ENCODE data around the gene IFNAR2. TPM values are rescaled to one million over a fixed set of nuclear protein-coding genes. Genes with fewer than 3 reads are reported as not detected.
A peak's percentile ranks its signal among the peaks of the same experiment; 100 is the strongest.
"Not testable (repeated sequence)": the region's sequence is repeated elsewhere in the genome, so short reads cannot be mapped to it uniquely, and the experiment has no call there.

IFNAR2 gene
- total RNA-seq, 2 donors from 2014 or later: 5.4 to 5.8 TPM

- Histone ChIP-seq H3K4me1 (peaks cover 0 to 12% of the 10 kb centered on the region in 2 donors), H3K27me3 (no peaks in the 10 kb centered on the region), H3K27ac (no peak overlapping the region), H3K9me3 (no peaks in the 10 kb centered on the region), H3K36me3 (peaks cover 57% of the 10 kb centered on the region), H3K4me3 (no peak overlapping the region)
- no peak for DNase-seq (ENCODE audit: low spot score)
- TF ChIP-seq CTCF (IDR thresholded peaks at IDR 0.05): no peak
Observed at GRCh38 chr21:33246506-33246905, 16.8 kb downstream of the IFNAR2 start.

- H3K4me1 ChIP-seq: peaks cover 0 to 12% of the 10 kb centered on the region in 2 donors
- no peak overlapping the region for H3K4me3 ChIP-seq
- TF ChIP-seq CTCF (IDR thresholded peaks at IDR 0.05): no peak
- H3K27me3 ChIP-seq: no peaks in the 10 kb centered on the region
- no peak for DNase-seq (ENCODE audit: low spot score)
- H3K36me3 ChIP-seq: peaks cover 62% of the 10 kb centered on the region
- no peaks in the 10 kb centered on the region for H3K9me3 ChIP-seq
- no peak overlapping the region for H3K27ac ChIP-seq
Observed at GRCh38 chr21:33246963-33247362, 17.2 kb downstream of the IFNAR2 start.

- DNase-seq (ENCODE audit: low spot score): no peak
- no peaks in the 10 kb centered on the region for H3K27me3 ChIP-seq
- H3K36me3 ChIP-seq: peaks cover 68% of the 10 kb centered on the region
- no peak overlapping the region for H3K27ac ChIP-seq
- peaks cover 0 to 12% of the 10 kb centered on the region in 2 donors for H3K4me1 ChIP-seq
- no peak for TF ChIP-seq CTCF (IDR thresholded peaks at IDR 0.05)
- no peaks in the 10 kb centered on the region for H3K9me3 ChIP-seq
- H3K4me3 ChIP-seq: no peak overlapping the region
Observed at GRCh38 chr21:33247599-33247998, 17.9 kb downstream of the IFNAR2 start.

GRCh38 chr21:33249331-33250002 is 19.7 kb downstream of the IFNAR2 start:
- Histone ChIP-seq H3K4me1 (peaks cover 0 to 3% of the 10 kb centered on the region in 2 donors), H3K36me3 (peaks cover 87% of the 10 kb centered on the region), H3K27ac (no peak overlapping the region), H3K27me3 (no peaks in the 10 kb centered on the region), H3K9me3 (no peaks in the 10 kb centered on the region), H3K4me3 (no peak overlapping the region)
- no peak for TF ChIP-seq CTCF (IDR thresholded peaks at IDR 0.05)
- no peak for DNase-seq (ENCODE audit: low spot score)

- Histone ChIP-seq H3K9me3 (no peaks in the 10 kb centered on the region), H3K27ac (no peak overlapping the region), H3K36me3 (peaks cover 94% of the 10 kb centered on the region), H3K4me3 (no peak overlapping the region), H3K4me1 (no peaks in the 10 kb centered on the region), H3K27me3 (no peaks in the 10 kb centered on the region)
- DNase-seq (ENCODE audit: low spot score): no peak
- no peak for TF ChIP-seq CTCF (IDR thresholded peaks at IDR 0.05)
Observed at GRCh38 chr21:33251119-33251518, 21.4 kb downstream of the IFNAR2 start.

- H3K9me3 ChIP-seq; H3K4me3 ChIP-seq; H3K4me1 ChIP-seq; H3K27me3 ChIP-seq; DNase-seq (ENCODE audit: low spot score): not testable (repeated sequence)
- Histone ChIP-seq H3K36me3 (peaks cover 88% of the 10 kb centered on the region), H3K27ac (peak overlapping the region; percentile 15 to 37)
Observed at GRCh38 chr21:33253382-33253781, 23.6 kb downstream of the IFNAR2 start.

Measured in right atrium auricular region (tissue), 2 donors.